ENCODE measurements around the gene TUBGCP6.

- TF ChIP-seq CTCF (IDR thresholded peaks at IDR 0.05) (no peak), POLR2A (IDR thresholded peaks at IDR 0.05) (no peak)
Measured at GRCh38 chr22:50250249-50250554, 5.4 kb upstream of the TUBGCP6 start.
